Upper lobe of left lung (tissue), 6 donors: ENCODE data around the gene HECTD4. TPM values are rescaled to one million over a fixed set of nuclear protein-coding genes. Genes with fewer than 3 reads are reported as not detected.

Source experiments
- ATAC-seq, 2 donors: fragments of 200-7000 bp; cut with Tn5 transposase; one replicate each; pipeline ENCODE4 v1.9.1; 2022; ENCODE audit warnings: mild to moderate bottlenecking in 2 of 2, moderate library complexity in 2 of 2; ENCODE audit not compliant: low FRiP score in 2 of 2
- DNase-seq, 2 donors: peaks; one replicate each; pipeline ENCODE4 v3.0.0-alpha.2; 2019 to 2020
- H3K27ac ChIP-seq, 4 donors: fragments of 200-600 bp; sonication (generic); one replicate each; pipeline ENCODE4 v1.5.1; 2016 to 2019
- H3K27me3 ChIP-seq, 4 donors: fragments of 200-600 bp; sonication (generic); one replicate each; pipeline ENCODE4 v1.5.1; 2017 to 2019
- H3K36me3 ChIP-seq, 4 donors: fragments of 200-600 bp; sonication (generic); one replicate each; pipeline ENCODE4 v1.5.1; 2016 to 2019
- H3K4me1 ChIP-seq, 4 donors: fragments of 200-600 bp; sonication (generic); one replicate each; pipeline ENCODE4 v1.5.1; 2018 to 2019
- H3K4me3 ChIP-seq, 4 donors: fragments of 200-600 bp; sonication (generic); one replicate each; pipeline ENCODE4 v1.5.1; 2017 to 2019; ENCODE audit warnings: mild to moderate bottlenecking in 2 of 4, moderate library complexity in 1 of 4
- H3K9me3 ChIP-seq, 4 donors: fragments of 200-600 bp; sonication (generic); one replicate each; pipeline ENCODE4 v1.5.1; 2018 to 2019
- EP300 ChIP-seq, 4 donors: sonication (generic); formaldehyde crosslinking; IDR thresholded peaks; one replicate each; pipeline ENCODE4 v1.5.1; 2017; ENCODE audit warnings: antibody characterized with exemption in 4 of 4, control low read depth in 2 of 4
- POLR2A ChIP-seq, 4 donors: fragments of 450-650 bp; IDR thresholded peaks; one replicate each; pipeline ENCODE4 v1.5.1; 2016 to 2017; ENCODE audit warnings: antibody characterized with exemption in 4 of 4, mild to moderate bottlenecking in 2 of 4
- POLR2AphosphoS5 ChIP-seq, 2 donors: sonication (generic); formaldehyde crosslinking; IDR thresholded peaks; one replicate each; pipeline ENCODE4 v1.5.1; 2017; ENCODE audit warnings: antibody characterized with exemption in 2 of 2
- WGBS, 2 donors: methylation state at CpG; one replicate each; pipeline ENCODE4 v1.1.5; 2017 to 2018; 5-methylcytosine and 5-hydroxymethylcytosine counted together
- total RNA-seq, 6 donors: library from RNA; depleted of rRNA in 4 of 6; stranded (reverse); fragments of >200 nt in 4 of 6; gene quantifications; one replicate each; pipeline versions ENCODE4 v1.1.0 to v1.2.1, GENCODE V29; 2016 to 2021
- TF ChIP-seq, protein P1 (sequence below), 6 experiments: fragments of 450-650 bp in 4 of 6; fragments of 200-600 bp in 2 of 6; sonication (generic) in 2 of 6; IDR thresholded peaks; one replicate each; pipeline ENCODE4 v1.5.1; 2016 to 2019; ENCODE audit warnings: antibody characterized with exemption in 6 of 6
- donor health status: DM: no; HTN: no; CAD: no; lungs with moderate emphysema.
- donor health status: DM: no; HTN: yes; CAD: no; lungs with severe emphysema.

The HECTD4 gene
- total RNA-seq, 6 donors from 2014 or later: 34.1 to 196 (median 50.0) TPM

DNA sequence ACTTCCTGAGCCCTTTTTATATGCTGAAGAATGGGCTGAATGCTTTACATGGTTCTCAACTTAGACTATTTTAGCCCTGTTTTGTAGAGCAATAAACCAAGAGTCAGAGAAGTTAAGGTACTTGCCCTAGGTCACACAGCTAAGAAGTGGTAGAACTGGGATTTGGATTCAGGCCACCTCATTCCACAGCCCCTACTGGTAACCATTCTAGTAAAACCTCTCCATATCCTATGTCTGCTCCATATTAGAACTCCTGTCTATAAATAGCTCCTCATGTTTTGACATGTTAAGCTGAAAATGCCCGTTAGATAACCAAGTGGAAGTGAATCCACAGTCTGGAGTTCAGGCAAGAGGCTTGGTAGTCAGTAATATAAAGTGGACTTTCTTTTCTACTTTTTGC, 111.6 kb downstream of the HECTD4 start:
- ATAC-seq (no peak), DNase-seq (no peak)
- no peaks in the 10 kb centered on the region for H3K27me3 ChIP-seq
- no peak for TF ChIP-seq POLR2AphosphoS5 (IDR thresholded peaks at IDR 0.05)
- TF ChIP-seq, protein P1, sequence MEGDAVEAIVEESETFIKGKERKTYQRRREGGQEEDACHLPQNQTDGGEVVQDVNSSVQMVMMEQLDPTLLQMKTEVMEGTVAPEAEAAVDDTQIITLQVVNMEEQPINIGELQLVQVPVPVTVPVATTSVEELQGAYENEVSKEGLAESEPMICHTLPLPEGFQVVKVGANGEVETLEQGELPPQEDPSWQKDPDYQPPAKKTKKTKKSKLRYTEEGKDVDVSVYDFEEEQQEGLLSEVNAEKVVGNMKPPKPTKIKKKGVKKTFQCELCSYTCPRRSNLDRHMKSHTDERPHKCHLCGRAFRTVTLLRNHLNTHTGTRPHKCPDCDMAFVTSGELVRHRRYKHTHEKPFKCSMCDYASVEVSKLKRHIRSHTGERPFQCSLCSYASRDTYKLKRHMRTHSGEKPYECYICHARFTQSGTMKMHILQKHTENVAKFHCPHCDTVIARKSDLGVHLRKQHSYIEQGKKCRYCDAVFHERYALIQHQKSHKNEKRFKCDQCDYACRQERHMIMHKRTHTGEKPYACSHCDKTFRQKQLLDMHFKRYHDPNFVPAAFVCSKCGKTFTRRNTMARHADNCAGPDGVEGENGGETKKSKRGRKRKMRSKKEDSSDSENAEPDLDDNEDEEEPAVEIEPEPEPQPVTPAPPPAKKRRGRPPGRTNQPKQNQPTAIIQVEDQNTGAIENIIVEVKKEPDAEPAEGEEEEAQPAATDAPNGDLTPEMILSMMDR (IDR thresholded peaks at IDR 0.05): no peak
- TF ChIP-seq EP300 (IDR thresholded peaks at IDR 0.05): no peak
- no peak for TF ChIP-seq POLR2A (IDR thresholded peaks at IDR 0.05)
- H3K4me3 ChIP-seq: no peak overlapping the region
- H3K27ac ChIP-seq: no peak overlapping the region
- H3K36me3 ChIP-seq: peaks cover 8 to 80% (median 28%) of the 10 kb centered on the region in 4 donors
- H3K4me1 ChIP-seq: no peaks in the 10 kb centered on the region
- 82 to 91% methylated on average over 1 of the region's 1 CpG for WGBS, 2 donors
- H3K9me3 ChIP-seq: no peaks in the 10 kb centered on the region

DNA sequence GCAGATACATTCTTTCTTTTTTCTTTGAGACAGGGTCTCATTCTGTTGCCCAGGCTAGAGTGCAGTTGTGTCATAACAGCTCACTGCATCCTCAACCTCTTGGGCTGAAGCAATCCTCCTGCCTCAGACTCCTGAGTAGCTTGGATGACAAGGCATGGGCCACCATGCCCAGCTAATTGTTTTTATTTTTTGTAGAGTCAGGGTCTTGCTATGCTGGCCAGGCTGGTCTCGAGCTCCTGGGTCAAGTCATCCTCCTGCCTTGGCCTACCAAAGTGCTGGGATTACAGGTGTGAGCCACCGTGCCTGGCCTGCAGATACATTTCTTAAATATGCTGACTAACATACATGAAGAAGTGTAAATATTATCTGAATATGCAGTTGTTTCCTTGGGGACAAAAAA, 115.8 kb downstream of the HECTD4 start:
- H3K4me3 ChIP-seq: no peak overlapping the region
- ATAC-seq (no peak), DNase-seq (no peak)
- no peaks in the 10 kb centered on the region for H3K27me3 ChIP-seq
- WGBS, 2 donors: 96 to 98% methylated on average over 2 of the region's 2 CpGs
- H3K27ac ChIP-seq: no peak overlapping the region
- TF ChIP-seq POLR2AphosphoS5 (IDR thresholded peaks at IDR 0.05): no peak
- TF ChIP-seq, protein P1 (IDR thresholded peaks at IDR 0.05): no peak
- TF ChIP-seq EP300 (IDR thresholded peaks at IDR 0.05): no peak
- TF ChIP-seq POLR2A (IDR thresholded peaks at IDR 0.05): no peak
- no peaks in the 10 kb centered on the region for H3K4me1 ChIP-seq
- H3K36me3 ChIP-seq: peaks cover 8 to 70% (median 23%) of the 10 kb centered on the region in 4 donors
- no peaks in the 10 kb centered on the region for H3K9me3 ChIP-seq

DNA sequence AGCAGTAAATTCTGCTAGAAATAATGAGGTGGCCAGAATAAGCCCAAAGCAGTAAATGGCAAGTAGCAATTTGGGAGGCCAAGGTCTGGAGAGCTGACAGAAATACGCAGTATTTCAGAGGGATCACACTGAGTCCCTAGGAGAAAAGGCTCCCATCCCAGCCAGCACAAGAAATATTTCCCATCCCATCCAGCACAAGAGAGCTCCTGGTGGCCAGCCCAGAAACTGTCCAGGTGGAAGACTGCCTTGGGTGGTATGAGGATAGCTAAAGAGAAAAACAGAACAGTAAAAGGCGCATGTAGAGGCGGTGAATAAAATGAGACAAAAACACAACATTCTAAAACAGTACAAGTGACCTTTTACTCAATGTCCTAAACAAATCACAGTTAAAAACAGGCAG, 120.7 kb downstream of the HECTD4 start:
- DNase-seq (no peak), ATAC-seq (no peak)
- Histone ChIP-seq H3K36me3 (peaks cover 4 to 70% (median 23%) of the 10 kb centered on the region in 4 donors), H3K9me3 (no peaks in the 10 kb centered on the region), H3K27ac (no peak overlapping the region), H3K4me1 (no peaks in the 10 kb centered on the region), H3K4me3 (no peak overlapping the region), H3K27me3 (no peaks in the 10 kb centered on the region)
- WGBS, 2 donors: 97% methylated on average over 3 of the region's 3 CpGs
- TF ChIP-seq, protein P1 (IDR thresholded peaks at IDR 0.05): peak in 1 of 6 experiments; percentile 10
- no peak for TF ChIP-seq POLR2AphosphoS5 (IDR thresholded peaks at IDR 0.05)

DNA sequence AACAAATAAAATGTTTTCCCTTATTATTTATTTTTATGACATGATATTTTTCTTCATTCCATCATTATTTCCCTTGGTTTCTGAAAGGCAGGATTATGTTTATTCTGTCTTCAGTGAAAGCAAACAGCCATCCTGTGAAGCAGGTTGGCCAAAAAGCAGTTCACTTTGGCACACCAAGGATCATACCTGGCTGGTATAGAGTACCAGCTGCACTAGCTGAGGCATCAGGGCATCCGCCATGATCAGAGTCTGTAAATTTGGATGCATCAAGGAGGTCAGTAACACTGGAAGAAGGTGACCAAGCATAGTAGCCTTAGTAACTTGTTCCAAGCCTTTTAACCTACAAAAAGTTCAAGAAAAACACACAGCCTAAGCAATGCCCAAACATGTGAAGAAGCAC, 123.3 kb downstream of the HECTD4 start:
- no peak for DNase-seq
- 94 to 100% methylated on average over 1 of the region's 1 CpG for WGBS, 2 donors
- Histone ChIP-seq H3K36me3 (peaks cover 0 to 72% (median 28%) of the 10 kb centered on the region in 4 donors), H3K4me1 (no peaks in the 10 kb centered on the region), H3K27ac (no peak overlapping the region), H3K4me3 (no peak overlapping the region), H3K27me3 (no peaks in the 10 kb centered on the region), H3K9me3 (no peaks in the 10 kb centered on the region)
- ATAC-seq: no peak
- TF ChIP-seq, protein P1 (IDR thresholded peaks at IDR 0.05): no peak
- TF ChIP-seq POLR2AphosphoS5 (IDR thresholded peaks at IDR 0.05): no peak
- TF ChIP-seq EP300 (IDR thresholded peaks at IDR 0.05): no peak
- TF ChIP-seq POLR2A (IDR thresholded peaks at IDR 0.05): no peak

DNA sequence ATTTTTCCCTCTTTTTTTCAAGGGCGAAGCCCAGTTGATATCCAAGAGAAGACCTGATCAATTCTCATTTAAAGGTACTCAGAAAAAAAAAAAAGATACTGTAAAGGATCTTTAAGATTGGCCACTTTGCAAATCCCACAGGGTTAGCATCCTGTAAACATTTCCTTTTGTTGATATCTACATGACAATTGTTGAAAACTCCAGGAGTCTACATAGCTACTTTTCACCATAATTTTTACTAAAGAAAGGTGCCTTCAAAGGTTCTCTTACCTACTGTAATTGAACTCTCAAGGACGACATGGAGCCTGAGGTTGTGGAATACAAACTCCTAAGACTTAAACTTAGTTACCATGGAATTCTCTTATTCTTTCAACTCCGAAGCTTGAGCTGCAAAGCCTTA, 125.5 kb downstream of the HECTD4 start:
- Histone ChIP-seq H3K4me1 (peaks cover 0 to 5% (median 0%) of the 10 kb centered on the region in 4 donors), H3K27ac (no peak overlapping the region), H3K36me3 (peaks cover 0 to 82% (median 35%) of the 10 kb centered on the region in 4 donors), H3K27me3 (no peaks in the 10 kb centered on the region), H3K4me3 (no peak overlapping the region), H3K9me3 (no peaks in the 10 kb centered on the region)
- TF ChIP-seq POLR2A (IDR thresholded peaks at IDR 0.05) (no peak), POLR2AphosphoS5 (IDR thresholded peaks at IDR 0.05) (no peak), EP300 (IDR thresholded peaks at IDR 0.05) (no peak)
- TF ChIP-seq, protein P1 (IDR thresholded peaks at IDR 0.05): no peak
- ATAC-seq (no peak), DNase-seq (no peak)
- 92 to 93% methylated on average over 3 of the region's 3 CpGs for WGBS, 2 donors
